Endothelial cell of umbilical vein (primary cell): ENCODE results near the gene TRAPPC12. TPM values are rescaled to one million over a fixed set of nuclear protein-coding genes. Genes with fewer than 3 reads are reported as not detected.

ENCODE experiments used
- BruUV-seq: library from RNA; stranded (reverse); fragments of 400-500 nt; replicated peaks from 2 replicates; lab custom pipeline; 2021; lab: Mats Ljungman, UMichigan
- CTCF ChIA-PET: fragments of 300-600, 350-600 bp; sonication (Branson Sonifier 250); formaldehyde crosslinking; loops from one replicate; lab custom pipeline; 2021; ENCODE audit warnings: antibody characterized with exemption, inconsistent platforms; lab: Charles Lee
- POLR2A ChIA-PET: fragments of 300-600, 350-600 bp; sonication (Branson Sonifier 250); formaldehyde crosslinking; loops from one replicate; lab custom pipeline; 2021; ENCODE audit warnings: antibody characterized with exemption, inconsistent platforms; lab: Charles Lee
- DNase-seq: peaks from one replicate; pipeline ENCODE4 v3.0.0-alpha.2; 2011; ENCODE audit warnings: low read depth, low spot score
- FAIRE-seq: peaks from 2 replicates; lab custom pipeline; 2011; peaks lifted over from hg19 to GRCh38; lab: Jason Lieb, UNC
- H2AFZ ChIP-seq: 2 replicates; pipeline ENCODE4 v1.6.0; 2012; ENCODE audit warnings: low read depth, low read length, control low read depth, inconsistent platforms
- H3K27ac ChIP-seq: 2 replicates; pipeline ENCODE4 v1.5.1; 2011; ENCODE audit warnings: low read depth, mild to moderate bottlenecking, control low read depth, low read length, moderate library complexity; ENCODE audit not compliant: insufficient read depth
- H3K27me3 ChIP-seq, 2 experiments: 2 replicates each; pipeline versions ENCODE4 v1.6.0 to v1.6.1; 2011; ENCODE audit warnings: low read length in 2 of 2, mixed read lengths in 1 of 2; ENCODE audit not compliant: control insufficient read depth in 2 of 2, insufficient read depth in 2 of 2
- H3K36me3 ChIP-seq, 2 experiments: 2 replicates in 1 of 2; 3 replicates in 1 of 2; pipeline ENCODE4 v1.5.1; 2011; ENCODE audit warnings: low read length in 2 of 2, mild to moderate bottlenecking in 1 of 2, moderate library complexity in 1 of 2; ENCODE audit not compliant: control insufficient read depth in 2 of 2, insufficient read depth in 2 of 2; ENCODE audit errors: extremely low read depth in 1 of 2
- H3K4me1 ChIP-seq: 3 replicates; pipeline ENCODE4 v1.5.1; 2011; ENCODE audit warnings: mild to moderate bottlenecking, low read length; ENCODE audit not compliant: control insufficient read depth, insufficient read depth; ENCODE audit errors: extremely low read depth
- H3K4me2 ChIP-seq: 2 replicates; pipeline ENCODE4 v1.6.1; 2011; ENCODE audit warnings: low read length, control low read depth, mixed read lengths; ENCODE audit not compliant: insufficient read depth
- H3K4me3 ChIP-seq, 3 experiments: fragments of 200-600 bp in 1 of 3; sonication (generic), shearing (Covaris generic) in 1 of 3; replicated peaks in 1 of 3; 2 replicates each; pipeline ENCODE4 v1.5.1; 2011 to 2016; ENCODE audit warnings: control low read depth in 3 of 3, low read length in 3 of 3, mild to moderate bottlenecking in 2 of 3, inconsistent platforms in 1 of 3, low read depth in 1 of 3, moderate library complexity in 1 of 3; ENCODE audit not compliant: insufficient read depth in 1 of 3
- H3K79me2 ChIP-seq: 2 replicates; pipeline ENCODE4 v1.6.0; 2012; ENCODE audit warnings: low read length, inconsistent platforms; ENCODE audit not compliant: control insufficient read depth, insufficient read depth
- H3K9ac ChIP-seq: replicated peaks from 2 replicates; pipeline ENCODE3; 2011; ENCODE audit warnings: low read length, control low read depth; ENCODE audit not compliant: insufficient read depth; ENCODE audit errors: extremely low read depth
- H3K9me1 ChIP-seq: replicated peaks from 3 replicates; pipeline ENCODE4 v1.6.0; 2011; ENCODE audit warnings: mild to moderate bottlenecking, low read length; ENCODE audit not compliant: control insufficient read depth, insufficient read depth; ENCODE audit errors: extremely low read depth
- H3K9me3 ChIP-seq: replicated peaks from 2 replicates; pipeline ENCODE4 v1.5.1; 2012; ENCODE audit warnings: low read length, inconsistent platforms; ENCODE audit not compliant: control insufficient read depth, insufficient read depth
- H4K20me1 ChIP-seq: replicated peaks from 2 replicates; pipeline ENCODE3; 2011; ENCODE audit warnings: mild to moderate bottlenecking, low read length; ENCODE audit not compliant: control insufficient read depth, insufficient read depth; ENCODE audit errors: extremely low read depth
- EZH2 ChIP-seq: IDR thresholded peaks from 2 replicates; pipeline ENCODE4 v1.6.1; 2012; ENCODE audit warnings: borderline replicate concordance, low read depth, mild to moderate bottlenecking, moderate library complexity, low read length, inconsistent platforms; ENCODE audit not compliant: severe bottlenecking
- FOS ChIP-seq: IDR thresholded peaks from 2 replicates; pipeline ENCODE4 v1.6.1; 2011; ENCODE audit warnings: mild to moderate bottlenecking, low read length, moderate library complexity, borderline replicate concordance; ENCODE audit not compliant: insufficient read depth
- GATA2 ChIP-seq: IDR thresholded peaks from 2 replicates; pipeline ENCODE4 v1.7.0; 2011; ENCODE audit warnings: low read depth, mild to moderate bottlenecking, moderate library complexity, mixed read lengths, low read length; ENCODE audit not compliant: insufficient read length, insufficient read depth
- JUN ChIP-seq: IDR thresholded peaks from 2 replicates; pipeline ENCODE4 v1.6.1; 2011; ENCODE audit warnings: borderline replicate concordance, low read depth; ENCODE audit not compliant: insufficient read length, insufficient read depth
- MAX ChIP-seq: IDR thresholded peaks from 2 replicates; pipeline ENCODE4 v1.6.1; 2011; ENCODE audit not compliant: insufficient read depth, insufficient read length
- MYC ChIP-seq: IDR thresholded peaks from one replicate; pipeline ENCODE4 v1.6.1; 2011; ENCODE audit warnings: mild to moderate bottlenecking, low read depth, low read length
- POLR2A ChIP-seq: IDR thresholded peaks from 2 replicates; pipeline ENCODE4 v1.6.1; 2012; ENCODE audit warnings: low read depth, mild to moderate bottlenecking, control low read depth, low read length
- POLR2AphosphoS5 ChIP-seq: IDR thresholded peaks from 2 replicates; pipeline ENCODE4 v1.6.1; 2012; ENCODE audit warnings: low read depth, mild to moderate bottlenecking, control low read depth, low read length, moderate library complexity; ENCODE audit not compliant: insufficient read depth
- dilution Hi-C: fragments of 300-500 bp; cut with MboI; formaldehyde crosslinking; loops from one replicate; pipeline ENCODE4 v1.15.0; 2019; ENCODE audit warnings: low sequenced_read_pairs; ENCODE audit not compliant: extremely low pct_ligation_motif_present
- intact Hi-C: fragments of 100-400 bp; cut with micrococcal nuclease; formaldehyde crosslinking; loops from one replicate; pipeline ENCODE4 v1.10.0; 2022
- polyA plus RNA-seq, 4 experiments: library from polyadenylated mRNA; depleted of rRNA in 3 of 4; stranded (reverse) in 3 of 4; unstranded in 1 of 4; fragments of >200 nt; gene quantifications; 2 replicates each; pipeline versions ENCODE4 v1.2.1 to v1.2.3, GENCODE V29; 2011 to 2012; ENCODE audit warnings: missing spikeins in 1 of 4
- total RNA-seq: library from RNA; stranded (reverse); gene quantifications from 2 replicates; pipeline ENCODE4 v1.2.3, GENCODE V29; 2021
- TF ChIP-seq, protein P1 (sequence below), 2 donors: IDR thresholded peaks; 1 replicate in 1 of 2; 2 replicates in 1 of 2; pipeline ENCODE4 v1.5.1; 2011; ENCODE audit warnings: low read length in 2 of 2, mild to moderate bottlenecking in 2 of 2, moderate library complexity in 2 of 2, control low read depth in 1 of 2, inconsistent platforms in 1 of 2, low read depth in 1 of 2; ENCODE audit not compliant: insufficient read depth in 1 of 2; ENCODE audit errors: extremely low read depth in 1 of 2

TRAPPC12 gene
- total and polyA plus RNA-seq, 2 donors (not counting 3 experiments of a cell fraction or from before 2014, with no cell fraction given), result 47.5 to 81.5 TPM

GRCh38 chr2:3472296-3472695 is 92.8 kb downstream of the TRAPPC12 start:
- H4K20me1 ChIP-seq, result no peaks in the 10 kb centered on the region
- H2AFZ ChIP-seq, result no peak overlapping the region
- no peak overlapping the region for H3K27ac ChIP-seq
- H3K36me3 ChIP-seq, result peaks cover 0 to 17% of the 10 kb centered on the region in 2 experiments
- no peaks in the 10 kb centered on the region for H3K9me1 ChIP-seq
- ChIA-PET POLR2A (no interaction called here), CTCF (interaction anchor here (1.1 to 2.9 kb wide), 2 partner anchors 10 to 49 kb away, joined by 3 to 20 read pairs; no protein-coding TSS in a partner anchor)
- no TSS peak for BruUV-seq
- no peaks in the 10 kb centered on the region for H3K79me2 ChIP-seq
- DNase-seq (no peak), FAIRE-seq (no peak)
- TF ChIP-seq MAX (no peak), MYC (no peak), JUN (no peak), GATA2 (no peak), POLR2A (no peak), FOS (no peak), POLR2AphosphoS5 (no peak), EZH2 (no peak)
- TF ChIP-seq, protein P1, sequence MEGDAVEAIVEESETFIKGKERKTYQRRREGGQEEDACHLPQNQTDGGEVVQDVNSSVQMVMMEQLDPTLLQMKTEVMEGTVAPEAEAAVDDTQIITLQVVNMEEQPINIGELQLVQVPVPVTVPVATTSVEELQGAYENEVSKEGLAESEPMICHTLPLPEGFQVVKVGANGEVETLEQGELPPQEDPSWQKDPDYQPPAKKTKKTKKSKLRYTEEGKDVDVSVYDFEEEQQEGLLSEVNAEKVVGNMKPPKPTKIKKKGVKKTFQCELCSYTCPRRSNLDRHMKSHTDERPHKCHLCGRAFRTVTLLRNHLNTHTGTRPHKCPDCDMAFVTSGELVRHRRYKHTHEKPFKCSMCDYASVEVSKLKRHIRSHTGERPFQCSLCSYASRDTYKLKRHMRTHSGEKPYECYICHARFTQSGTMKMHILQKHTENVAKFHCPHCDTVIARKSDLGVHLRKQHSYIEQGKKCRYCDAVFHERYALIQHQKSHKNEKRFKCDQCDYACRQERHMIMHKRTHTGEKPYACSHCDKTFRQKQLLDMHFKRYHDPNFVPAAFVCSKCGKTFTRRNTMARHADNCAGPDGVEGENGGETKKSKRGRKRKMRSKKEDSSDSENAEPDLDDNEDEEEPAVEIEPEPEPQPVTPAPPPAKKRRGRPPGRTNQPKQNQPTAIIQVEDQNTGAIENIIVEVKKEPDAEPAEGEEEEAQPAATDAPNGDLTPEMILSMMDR (IDR thresholded peaks at IDR 0.05; ENCODE audit: extremely low read depth in 1 of 2, insufficient read depth in 1 of 2, low read depth in 1 of 2, low read length in 2 of 2), result no peak
- H3K27me3 ChIP-seq, result no peaks in the 10 kb centered on the region
- no peak overlapping the region for H3K9ac ChIP-seq
- no peak overlapping the region for H3K4me3 ChIP-seq
- dilution Hi-C loops (no loop called here), intact Hi-C loops (no loop called here)
- no peaks in the 10 kb centered on the region for H3K9me3 ChIP-seq
- no peaks in the 10 kb centered on the region for H3K4me1 ChIP-seq
- no peak overlapping the region for H3K4me2 ChIP-seq
